ENCODE results near the gene ADAMTSL3. TPM values are rescaled to one million over a fixed set of nuclear protein-coding genes. Genes with fewer than 3 reads are reported as not detected.

Gene ADAMTSL3
- total RNA-seq, 1 donor from 2014 or later: 0.64 TPM

GRCh38 chr15:83655237-83655616, 1.3 kb downstream of the ADAMTSL3 start:
- Mint-ChIP-seq H3K27me3 (ENCODE audit: unreplicated experiment) (peaks cover 12% of the 10 kb centered on the region), H3K4me1 (ENCODE audit: unreplicated experiment) (peaks cover 12% of the 10 kb centered on the region), H3K4me3 (ENCODE audit: unreplicated experiment) (no peak overlapping the region), H3K27ac (ENCODE audit: unreplicated experiment) (no peak overlapping the region), H3K9me3 (ENCODE audit: unreplicated experiment) (no peaks in the 10 kb centered on the region), H3K36me3 (ENCODE audit: low read depth, unreplicated experiment) (no peaks in the 10 kb centered on the region)
- no peak for DNase-seq (ENCODE audit: low spot score)
- no peak for TF ChIP-seq CTCF (IDR thresholded peaks at IDR 0.05; ENCODE audit: unreplicated experiment)

- DNase-seq (ENCODE audit: low spot score): no peak
- no peaks in the 10 kb centered on the region for H3K9me3 Mint-ChIP-seq (ENCODE audit: unreplicated experiment)
- no peaks in the 10 kb centered on the region for H3K36me3 Mint-ChIP-seq (ENCODE audit: low read depth, unreplicated experiment)
- TF ChIP-seq CTCF (IDR thresholded peaks at IDR 0.05; ENCODE audit: unreplicated experiment): no peak
- peaks cover 12% of the 10 kb centered on the region for H3K27me3 Mint-ChIP-seq (ENCODE audit: unreplicated experiment)
- H3K27ac Mint-ChIP-seq (ENCODE audit: unreplicated experiment): no peak overlapping the region
- peaks cover 6% of the 10 kb centered on the region for H3K4me1 Mint-ChIP-seq (ENCODE audit: unreplicated experiment)
- H3K4me3 Mint-ChIP-seq (ENCODE audit: unreplicated experiment): no peak overlapping the region
These were observed 2.3 kb downstream of the ADAMTSL3 start for GRCh38 chr15:83656192-83656591.

- Mint-ChIP-seq H3K27me3 (ENCODE audit: unreplicated experiment) (peaks cover 12% of the 10 kb centered on the region), H3K27ac (ENCODE audit: unreplicated experiment) (no peak overlapping the region), H3K36me3 (ENCODE audit: low read depth, unreplicated experiment) (no peaks in the 10 kb centered on the region), H3K4me1 (ENCODE audit: unreplicated experiment) (peaks cover 6% of the 10 kb centered on the region), H3K4me3 (ENCODE audit: unreplicated experiment) (no peak overlapping the region), H3K9me3 (ENCODE audit: unreplicated experiment) (no peaks in the 10 kb centered on the region)
- TF ChIP-seq CTCF (IDR thresholded peaks at IDR 0.05; ENCODE audit: unreplicated experiment): no peak
- no peak for DNase-seq (ENCODE audit: low spot score)
These were observed 3.1 kb downstream of the ADAMTSL3 start for GRCh38 chr15:83656943-83657528.

- Mint-ChIP-seq H3K27ac (ENCODE audit: unreplicated experiment) (no peak overlapping the region), H3K27me3 (ENCODE audit: unreplicated experiment) (peaks cover 12% of the 10 kb centered on the region), H3K36me3 (ENCODE audit: low read depth, unreplicated experiment) (no peaks in the 10 kb centered on the region), H3K9me3 (ENCODE audit: unreplicated experiment) (no peaks in the 10 kb centered on the region), H3K4me3 (ENCODE audit: unreplicated experiment) (no peak overlapping the region), H3K4me1 (ENCODE audit: unreplicated experiment) (peaks cover 6% of the 10 kb centered on the region)
- DNase-seq (ENCODE audit: low spot score): no peak
- TF ChIP-seq CTCF (IDR thresholded peaks at IDR 0.05; ENCODE audit: unreplicated experiment): peak; percentile 42
These were observed 3.6 kb downstream of the ADAMTSL3 start for GRCh38 chr15:83657549-83657948.

GRCh38 chr15:83658430-83659416, 4.8 kb downstream of the ADAMTSL3 start:
- TF ChIP-seq CTCF (IDR thresholded peaks at IDR 0.05; ENCODE audit: unreplicated experiment): no peak
- Mint-ChIP-seq H3K36me3 (ENCODE audit: low read depth, unreplicated experiment) (no peaks in the 10 kb centered on the region), H3K27ac (ENCODE audit: unreplicated experiment) (no peak overlapping the region), H3K4me1 (ENCODE audit: unreplicated experiment) (peaks cover 6% of the 10 kb centered on the region), H3K9me3 (ENCODE audit: unreplicated experiment) (no peaks in the 10 kb centered on the region), H3K4me3 (ENCODE audit: unreplicated experiment) (no peak overlapping the region), H3K27me3 (ENCODE audit: unreplicated experiment) (peaks cover 5% of the 10 kb centered on the region)
- no peak for DNase-seq (ENCODE audit: low spot score)
